ENCODE measurements around the gene KRT6A.

KRT6A gene

DNA sequence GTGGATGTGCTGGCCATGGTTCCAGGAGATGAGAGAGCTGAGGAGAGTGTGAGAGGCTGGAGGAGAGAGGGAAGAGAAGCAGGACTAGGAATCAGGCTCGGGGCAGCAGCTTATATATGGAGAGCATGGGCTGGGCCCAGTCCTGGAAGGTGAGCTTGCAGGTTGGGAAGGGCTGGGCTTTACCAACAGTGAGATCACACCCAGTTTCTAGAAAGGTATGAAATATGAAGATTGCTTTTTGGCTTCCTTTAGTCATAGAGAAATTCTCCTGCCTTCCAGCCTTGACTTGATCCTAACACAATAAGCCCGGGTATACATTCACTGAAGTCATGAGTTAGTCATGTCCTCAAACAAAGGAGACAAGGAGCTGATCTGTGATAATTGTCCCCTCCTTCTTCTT lies at the start of gene KRT6A:
KRT6A (minus strand) TSS at position 86 of the 400 bp plus-strand sequence; CDS start at position 17, 69 bp downstream.
- no peaks in the 10 kb centered on the region for H3K9me3 ChIP-seq (ENCODE audit: insufficient read depth, low read depth, low read length)
- H3K9me2 ChIP-seq (replicated peaks; ENCODE audit: low read depth, low read length), result no peaks in the 10 kb centered on the region
- no peak within 1 kb of the TSS for H3K9ac ChIP-seq (ENCODE audit: low read depth, low read length, poor library complexity, severe bottlenecking)
- TF ChIP-seq, protein P1, sequence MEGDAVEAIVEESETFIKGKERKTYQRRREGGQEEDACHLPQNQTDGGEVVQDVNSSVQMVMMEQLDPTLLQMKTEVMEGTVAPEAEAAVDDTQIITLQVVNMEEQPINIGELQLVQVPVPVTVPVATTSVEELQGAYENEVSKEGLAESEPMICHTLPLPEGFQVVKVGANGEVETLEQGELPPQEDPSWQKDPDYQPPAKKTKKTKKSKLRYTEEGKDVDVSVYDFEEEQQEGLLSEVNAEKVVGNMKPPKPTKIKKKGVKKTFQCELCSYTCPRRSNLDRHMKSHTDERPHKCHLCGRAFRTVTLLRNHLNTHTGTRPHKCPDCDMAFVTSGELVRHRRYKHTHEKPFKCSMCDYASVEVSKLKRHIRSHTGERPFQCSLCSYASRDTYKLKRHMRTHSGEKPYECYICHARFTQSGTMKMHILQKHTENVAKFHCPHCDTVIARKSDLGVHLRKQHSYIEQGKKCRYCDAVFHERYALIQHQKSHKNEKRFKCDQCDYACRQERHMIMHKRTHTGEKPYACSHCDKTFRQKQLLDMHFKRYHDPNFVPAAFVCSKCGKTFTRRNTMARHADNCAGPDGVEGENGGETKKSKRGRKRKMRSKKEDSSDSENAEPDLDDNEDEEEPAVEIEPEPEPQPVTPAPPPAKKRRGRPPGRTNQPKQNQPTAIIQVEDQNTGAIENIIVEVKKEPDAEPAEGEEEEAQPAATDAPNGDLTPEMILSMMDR (conservative IDR thresholded peaks at IDR 0.05; ENCODE audit: low read length), result no peak
- TF ChIP-seq EZH2phosphoT487 (IDR thresholded peaks at IDR 0.05; ENCODE audit: borderline replicate concordance), result no peak
- H3K4me1 ChIP-seq (ENCODE audit: insufficient read depth, low read length, poor library complexity, severe bottlenecking), result no peaks in the 10 kb centered on the region
- no peaks in the 10 kb centered on the region for H3F3A ChIP-seq (ENCODE audit: low read depth)
- no peaks in the 10 kb centered on the region for H4K20me1 ChIP-seq (ENCODE audit: insufficient read depth, low read length, poor library complexity, severe bottlenecking)
- no peaks in the 10 kb centered on the region for H3K36me3 ChIP-seq (ENCODE audit: insufficient read depth, low read length)
- no peak within 1 kb of the TSS for H2AFZ ChIP-seq (ENCODE audit: low read length)
- H3K27me3 ChIP-seq (ENCODE audit: insufficient read depth, low read length, poor library complexity, severe bottlenecking), result no peaks in the 10 kb centered on the region
- H3K4me2 ChIP-seq (ENCODE audit: low read depth, low read length, poor library complexity, severe bottlenecking), result no peak within 1 kb of the TSS
- no peak within 1 kb of the TSS for H3K4me3 ChIP-seq (ENCODE audit: low read length, poor library complexity, severe bottlenecking)
- no peaks in the 10 kb centered on the region for H3K79me2 ChIP-seq (ENCODE audit: insufficient read depth, low read length)

DNA sequence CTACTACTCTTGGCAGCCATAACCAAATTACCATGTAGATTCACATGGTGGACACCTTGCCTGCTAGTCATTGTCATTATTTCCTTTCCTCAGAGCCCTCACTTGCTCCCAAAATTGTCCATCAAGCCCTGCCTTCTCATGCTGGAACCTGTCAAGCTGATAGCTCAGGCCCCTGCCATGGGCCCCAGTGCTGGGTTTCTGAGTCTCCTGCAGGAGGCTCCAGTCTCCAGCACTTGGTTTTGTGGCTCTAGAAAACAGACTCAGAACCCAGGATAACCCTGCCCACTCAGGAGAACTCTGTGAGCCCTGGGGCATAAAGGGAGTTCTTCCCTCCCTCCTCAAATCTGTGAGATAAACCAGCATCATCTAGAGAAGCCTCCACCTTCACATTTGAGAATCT lies 49.1 kb upstream of the KRT6A start:
- H3K79me2 ChIP-seq (ENCODE audit: insufficient read depth, low read length), result no peaks in the 10 kb centered on the region
- H3K27me3 ChIP-seq (ENCODE audit: insufficient read depth, low read length, poor library complexity, severe bottlenecking), result no peaks in the 10 kb centered on the region
- H2AFZ ChIP-seq (ENCODE audit: low read length), result no peak overlapping the region
- H3K9me2 ChIP-seq (replicated peaks; ENCODE audit: low read depth, low read length), result no peaks in the 10 kb centered on the region
- H3K4me1 ChIP-seq (ENCODE audit: insufficient read depth, low read length, poor library complexity, severe bottlenecking), result no peaks in the 10 kb centered on the region
- TF ChIP-seq, protein P1 (conservative IDR thresholded peaks at IDR 0.05; ENCODE audit: low read length), result no peak
- TF ChIP-seq EZH2phosphoT487 (IDR thresholded peaks at IDR 0.05; ENCODE audit: borderline replicate concordance), result no peak
- H3F3A ChIP-seq (ENCODE audit: low read depth), result no peaks in the 10 kb centered on the region
- H3K9ac ChIP-seq (ENCODE audit: low read depth, low read length, poor library complexity, severe bottlenecking), result no peak overlapping the region
- H3K4me2 ChIP-seq (ENCODE audit: low read depth, low read length, poor library complexity, severe bottlenecking), result no peak overlapping the region
- H3K36me3 ChIP-seq (ENCODE audit: insufficient read depth, low read length), result no peaks in the 10 kb centered on the region
- H3K9me3 ChIP-seq (ENCODE audit: insufficient read depth, low read depth, low read length), result no peaks in the 10 kb centered on the region
- no peak overlapping the region for H3K4me3 ChIP-seq (ENCODE audit: low read length, poor library complexity, severe bottlenecking)
- H4K20me1 ChIP-seq (ENCODE audit: insufficient read depth, low read length, poor library complexity, severe bottlenecking), result no peaks in the 10 kb centered on the region

DNA sequence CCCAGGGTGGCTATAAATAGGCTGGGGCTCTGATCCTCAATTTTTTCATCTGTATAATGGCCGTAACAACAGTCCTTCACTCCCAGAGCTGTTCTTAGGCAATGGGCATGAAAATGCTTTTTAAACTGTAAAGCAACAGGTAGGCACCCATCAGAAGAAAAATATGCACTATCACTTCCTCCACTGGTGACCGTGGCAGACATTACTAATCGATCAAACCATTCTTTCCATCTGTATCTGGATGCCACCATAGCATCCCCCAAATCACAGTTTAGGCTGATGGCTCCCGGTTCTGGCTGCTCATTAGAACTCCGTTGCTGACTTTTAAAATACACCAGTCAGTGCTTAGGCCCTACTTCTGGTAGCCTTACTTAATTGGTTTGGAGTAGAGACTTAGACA lies 48.7 kb upstream of the KRT6A start:
- Histone ChIP-seq H4K20me1 (ENCODE audit: insufficient read depth, low read length, poor library complexity, severe bottlenecking) (no peaks in the 10 kb centered on the region), H3K9me2 (replicated peaks; ENCODE audit: low read depth, low read length) (no peaks in the 10 kb centered on the region), H3K4me3 (ENCODE audit: low read length, poor library complexity, severe bottlenecking) (no peak overlapping the region), H3K4me2 (ENCODE audit: low read depth, low read length, poor library complexity, severe bottlenecking) (no peak overlapping the region), H3K36me3 (ENCODE audit: insufficient read depth, low read length) (no peaks in the 10 kb centered on the region), H3K9ac (ENCODE audit: low read depth, low read length, poor library complexity, severe bottlenecking) (no peak overlapping the region), H3K79me2 (ENCODE audit: insufficient read depth, low read length) (no peaks in the 10 kb centered on the region), H3K27me3 (ENCODE audit: insufficient read depth, low read length, poor library complexity, severe bottlenecking) (no peaks in the 10 kb centered on the region), H3K4me1 (ENCODE audit: insufficient read depth, low read length, poor library complexity, severe bottlenecking) (no peaks in the 10 kb centered on the region), H3F3A (ENCODE audit: low read depth) (no peaks in the 10 kb centered on the region), H2AFZ (ENCODE audit: low read length) (no peak overlapping the region), H3K9me3 (ENCODE audit: insufficient read depth, low read depth, low read length) (no peaks in the 10 kb centered on the region)
- no peak for TF ChIP-seq EZH2phosphoT487 (IDR thresholded peaks at IDR 0.05; ENCODE audit: borderline replicate concordance)
- TF ChIP-seq, protein P1 (conservative IDR thresholded peaks at IDR 0.05; ENCODE audit: low read length), result no peak
